GM12872 (cell line): ENCODE results near the gene SLC25A47.

Experiments
- CTCF ChIP-seq: IDR thresholded peaks from 3 replicates; pipeline ENCODE4 v1.5.1; 2011; ENCODE audit warnings: low read depth, mild to moderate bottlenecking, low read length, moderate library complexity; ENCODE audit not compliant: insufficient read depth

SLC25A47 gene

GRCh38 chr14:100370003-100370402, 46.9 kb downstream of the SLC25A47 start:
- no peak for TF ChIP-seq CTCF

- TF ChIP-seq CTCF, result no peak
Measured at GRCh38 chr14:100371773-100372172, 48.6 kb downstream of the SLC25A47 start.

GRCh38 chr14:100372357-100373048, 49.4 kb downstream of the SLC25A47 start:
- no peak for TF ChIP-seq CTCF

GRCh38 chr14:100374270-100374669, 51.1 kb downstream of the SLC25A47 start:
- TF ChIP-seq CTCF, result no peak

GRCh38 chr14:100374876-100375265, 51.7 kb downstream of the SLC25A47 start:
- TF ChIP-seq CTCF, result no peak

GRCh38 chr14:100375266-100375962, 52.3 kb downstream of the SLC25A47 start:
- TF ChIP-seq CTCF, result no peak

GRCh38 chr14:100375963-100376735, 53.0 kb downstream of the SLC25A47 start, which contains the start of gene WDR25:
Gene WDR25 (plus strand): TSS chr14:100376485.
- TF ChIP-seq CTCF, result no peak
